GM12891 (cell line): ENCODE measurements around the gene GBX2.

Source experiments
- POLR2A ChIP-seq: IDR thresholded peaks from 2 replicates; pipeline ENCODE4 v1.6.1; 2011; ENCODE audit warnings: low read depth, low read length, control low read depth
- POU2F2 ChIP-seq: IDR thresholded peaks from 2 replicates; pipeline ENCODE4 v1.6.1; 2011; ENCODE audit warnings: low read depth, mild to moderate bottlenecking, control low read depth, low read length, moderate library complexity
- SPI1 ChIP-seq: IDR thresholded peaks from 2 replicates; pipeline ENCODE4 v1.6.1; 2011; ENCODE audit warnings: low read depth, low read length, control low read depth

GRCh38 chr2:236200378-236200777 lies 32.2 kb upstream of the GBX2 start:
- TF ChIP-seq POU2F2 (no peak), POLR2A (no peak), SPI1 (no peak)
